ENCODE data around the gene RFNG.

DNA sequence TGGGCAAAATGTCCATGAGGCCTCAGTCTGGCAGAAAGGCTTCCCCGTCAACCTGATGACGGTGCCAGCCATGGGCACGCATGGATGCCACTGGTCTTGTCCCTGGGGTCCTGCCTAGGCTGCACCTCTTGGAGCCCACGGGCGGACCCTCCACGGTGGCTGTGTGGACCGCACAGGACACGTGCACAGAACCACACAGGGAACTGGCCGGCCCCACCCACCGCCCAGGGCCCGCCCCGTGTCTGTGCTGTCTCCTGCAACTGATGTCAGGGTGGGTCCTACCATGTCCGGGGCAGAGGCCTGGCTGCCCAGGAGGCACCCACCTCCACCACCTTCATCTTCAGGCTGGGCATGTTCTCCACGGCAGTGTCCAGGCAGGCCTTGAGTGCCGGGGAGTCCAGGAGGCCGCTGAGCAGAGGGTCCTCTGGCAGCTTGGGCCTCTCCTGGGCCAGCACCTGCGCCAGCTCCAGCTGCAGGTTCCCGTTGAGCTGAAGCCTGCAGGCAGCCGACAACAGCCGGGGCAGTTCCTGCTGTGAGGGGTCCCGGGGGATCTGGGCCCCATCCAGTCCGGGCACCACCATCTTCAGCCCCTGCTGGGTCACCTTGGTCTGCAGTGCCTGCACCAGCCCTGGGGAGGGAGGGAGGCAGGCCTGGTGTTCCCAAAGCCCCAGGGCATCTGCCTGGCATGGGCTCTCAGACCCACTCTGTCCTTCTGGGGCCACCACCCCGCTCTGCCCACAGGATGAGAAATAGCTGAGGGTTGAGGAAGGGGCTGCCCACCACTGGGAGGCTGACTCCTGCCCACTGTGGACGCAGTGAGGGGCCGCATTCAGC lies 34.5 kb upstream of the RFNG start:
- TF ChIP-seq, protein P1, sequence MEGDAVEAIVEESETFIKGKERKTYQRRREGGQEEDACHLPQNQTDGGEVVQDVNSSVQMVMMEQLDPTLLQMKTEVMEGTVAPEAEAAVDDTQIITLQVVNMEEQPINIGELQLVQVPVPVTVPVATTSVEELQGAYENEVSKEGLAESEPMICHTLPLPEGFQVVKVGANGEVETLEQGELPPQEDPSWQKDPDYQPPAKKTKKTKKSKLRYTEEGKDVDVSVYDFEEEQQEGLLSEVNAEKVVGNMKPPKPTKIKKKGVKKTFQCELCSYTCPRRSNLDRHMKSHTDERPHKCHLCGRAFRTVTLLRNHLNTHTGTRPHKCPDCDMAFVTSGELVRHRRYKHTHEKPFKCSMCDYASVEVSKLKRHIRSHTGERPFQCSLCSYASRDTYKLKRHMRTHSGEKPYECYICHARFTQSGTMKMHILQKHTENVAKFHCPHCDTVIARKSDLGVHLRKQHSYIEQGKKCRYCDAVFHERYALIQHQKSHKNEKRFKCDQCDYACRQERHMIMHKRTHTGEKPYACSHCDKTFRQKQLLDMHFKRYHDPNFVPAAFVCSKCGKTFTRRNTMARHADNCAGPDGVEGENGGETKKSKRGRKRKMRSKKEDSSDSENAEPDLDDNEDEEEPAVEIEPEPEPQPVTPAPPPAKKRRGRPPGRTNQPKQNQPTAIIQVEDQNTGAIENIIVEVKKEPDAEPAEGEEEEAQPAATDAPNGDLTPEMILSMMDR (IDR thresholded peaks at IDR 0.05): no peak
- TF ChIP-seq POLR2A (IDR thresholded peaks at IDR 0.05) (no peak), EP300 (IDR thresholded peaks at IDR 0.05) (no peak)
